Activated CD8-positive, alpha-beta memory T cell treated with anti-CD3 and anti-CD28 coated beads for 48 hours (primary cell): Measurements from ENCODE around the gene TPTE.
"Not testable (repeated sequence)": the region's sequence is repeated elsewhere in the genome, so short reads cannot be mapped to it uniquely, and the experiment has no call there.

Experiments
- DNase-seq, 3 experiments: peaks; one replicate each; pipeline ENCODE4 v3.0.0-alpha.2; 2020; ENCODE audit warnings: low read depth in 2 of 3, low spot score in 2 of 3

The TPTE gene

GRCh38 chr21:10616535-10616934, 95.2 kb downstream of the TPTE start:
- no peak for DNase-seq

- not testable (repeated sequence) for DNase-seq
Observed at GRCh38 chr21:10617133-10617752, 95.9 kb downstream of the TPTE start.

GRCh38 chr21:10627316-10627863, 106.0 kb downstream of the TPTE start:
- no peak for DNase-seq

- DNase-seq, result not testable (repeated sequence)
Observed at GRCh38 chr21:10629239-10629638, 107.9 kb downstream of the TPTE start.

GRCh38 chr21:10630829-10631228, 109.4 kb downstream of the TPTE start:
- not testable (repeated sequence) for DNase-seq

- not testable (repeated sequence) for DNase-seq
Observed at GRCh38 chr21:10631316-10631715, 109.9 kb downstream of the TPTE start.

- not testable (repeated sequence) for DNase-seq
Observed at GRCh38 chr21:10638144-10638543, 116.8 kb downstream of the TPTE start.

GRCh38 chr21:10639123-10639522, 117.7 kb downstream of the TPTE start:
- no peak for DNase-seq

GRCh38 chr21:10639746-10640145, 118.4 kb downstream of the TPTE start:
- DNase-seq, result not testable (repeated sequence)

- no peak for DNase-seq
Observed at GRCh38 chr21:10640446-10640845, 119.1 kb downstream of the TPTE start.

GRCh38 chr21:10641107-10641506, 119.7 kb downstream of the TPTE start:
- no peak for DNase-seq

GRCh38 chr21:10645667-10646066, 124.3 kb downstream of the TPTE start:
- not testable (repeated sequence) for DNase-seq

GRCh38 chr21:10649350-10650149, 128.2 kb downstream of the TPTE start:
- not testable (repeated sequence) for DNase-seq

- not testable (repeated sequence) for DNase-seq
Observed at GRCh38 chr21:10650297-10650696, 128.9 kb downstream of the TPTE start.
